ELF-1 (cell line): ENCODE results near the gene APP.

Source experiments
- DNase-seq: peaks from one replicate; pipeline ENCODE4 v3.0.0-alpha.2; 2016; ENCODE audit warnings: low read depth, low spot score

Gene APP

DNA sequence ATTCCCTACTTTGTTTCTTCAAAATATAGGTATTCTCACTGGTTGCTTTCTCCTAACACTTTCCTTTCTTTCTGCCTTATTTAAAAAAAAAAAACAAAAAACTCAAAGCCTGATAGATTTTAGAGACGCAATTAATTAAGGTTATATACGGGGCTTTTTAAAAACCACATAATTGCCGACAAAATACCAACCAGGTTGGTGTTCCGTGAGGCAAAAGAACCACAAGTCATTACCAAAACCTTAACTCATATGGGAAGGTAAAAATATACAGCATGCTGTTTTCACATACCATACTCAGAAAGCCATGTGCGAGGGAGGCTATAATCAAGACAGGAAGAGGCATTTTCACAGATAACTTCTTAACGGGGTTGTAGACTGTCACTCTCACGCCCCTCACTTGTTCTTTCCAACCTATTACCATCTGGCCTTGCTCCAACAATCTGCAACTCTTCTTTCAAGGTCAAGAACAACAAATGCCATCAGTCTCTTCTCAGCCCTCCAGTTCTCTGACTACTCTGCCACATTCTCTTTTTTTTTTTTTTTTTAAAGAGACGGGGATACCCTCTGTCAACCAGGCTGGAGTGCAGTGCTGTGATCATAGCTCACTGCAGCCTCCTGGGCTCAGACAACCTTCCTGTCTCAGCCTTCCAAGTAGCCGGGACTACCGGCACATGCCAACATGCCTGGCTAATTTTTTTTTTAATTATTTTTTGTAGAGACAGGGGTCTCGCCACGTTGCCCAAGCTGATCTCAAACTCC, 102.6 kb downstream of the APP start:
- DNase-seq, result no peak

DNA sequence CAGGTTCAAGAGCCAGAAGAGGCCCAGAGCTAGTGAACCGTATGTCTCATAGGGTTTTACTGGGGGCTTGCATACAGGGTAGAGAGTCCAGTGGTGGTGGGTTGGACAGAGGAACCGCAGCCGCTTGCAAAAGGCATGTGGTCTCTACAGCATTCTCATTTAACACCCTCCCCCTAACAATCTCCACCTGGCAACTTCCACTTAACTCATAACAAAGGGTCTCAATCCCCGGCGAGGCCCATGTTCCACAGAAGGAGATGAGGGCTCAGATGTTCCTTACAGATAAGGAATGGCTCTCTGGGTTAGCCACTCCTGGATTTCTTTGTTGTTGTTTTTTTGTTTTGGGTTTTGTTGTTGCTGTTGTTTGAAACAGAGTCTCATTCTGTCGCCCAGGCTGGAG, 106.1 kb downstream of the APP start:
- DNase-seq, result peak; percentile 57

DNA sequence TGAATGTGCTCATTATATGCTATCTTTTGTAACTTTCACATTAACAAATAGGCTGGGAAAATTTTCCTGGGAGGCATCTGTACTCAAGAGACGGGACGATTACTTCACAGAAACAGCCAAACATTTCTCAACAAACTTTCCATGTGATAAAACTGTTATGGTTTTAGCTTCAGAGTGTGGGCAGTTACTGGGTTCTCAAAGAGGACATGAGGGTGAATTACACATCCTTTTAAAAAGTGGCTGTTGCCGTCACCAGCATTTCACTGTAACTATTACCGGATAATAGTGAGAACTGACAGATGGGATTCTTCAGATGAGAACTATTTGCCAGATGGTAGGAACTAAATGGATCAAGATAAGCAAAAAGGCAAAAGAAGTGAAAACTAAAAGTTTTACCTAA, 109.1 kb downstream of the APP start:
- no peak for DNase-seq

DNA sequence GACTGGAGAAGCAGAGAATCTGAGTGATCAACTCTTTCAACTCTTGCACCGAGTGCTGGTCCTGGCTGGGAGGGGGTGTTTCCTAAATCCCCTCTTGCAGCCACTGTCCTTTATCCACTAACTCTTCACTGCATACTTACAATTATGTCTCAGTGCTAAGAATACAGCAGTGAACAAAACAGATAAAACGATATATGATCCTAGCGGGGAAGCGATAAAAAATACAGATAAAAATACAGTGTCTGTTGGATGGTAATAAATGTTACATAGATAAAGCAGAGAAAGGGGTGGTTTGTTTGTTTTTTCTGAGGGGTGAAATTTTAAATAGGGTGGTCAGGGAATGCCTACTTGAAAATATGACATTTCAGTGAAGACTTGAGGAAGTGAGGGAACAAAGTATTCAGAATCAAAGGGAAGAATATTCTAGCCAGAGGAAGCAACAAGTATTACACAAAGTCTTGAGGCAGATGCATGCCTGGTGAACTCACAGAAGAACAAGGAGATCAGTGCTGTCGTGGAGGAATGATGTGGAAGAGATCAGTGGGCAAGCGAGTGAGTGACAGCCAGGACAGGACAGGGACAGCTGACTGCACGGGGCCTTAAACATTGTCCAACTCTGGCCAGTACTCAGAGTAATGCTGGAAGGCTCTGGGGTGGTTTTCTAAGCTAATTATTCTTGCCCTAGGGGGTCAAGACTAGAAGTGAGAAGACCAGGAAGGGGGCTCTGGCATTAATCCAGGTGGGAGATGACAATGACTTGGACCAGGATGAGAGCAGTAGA, 110.0 kb downstream of the APP start:
- no peak for DNase-seq

DNA sequence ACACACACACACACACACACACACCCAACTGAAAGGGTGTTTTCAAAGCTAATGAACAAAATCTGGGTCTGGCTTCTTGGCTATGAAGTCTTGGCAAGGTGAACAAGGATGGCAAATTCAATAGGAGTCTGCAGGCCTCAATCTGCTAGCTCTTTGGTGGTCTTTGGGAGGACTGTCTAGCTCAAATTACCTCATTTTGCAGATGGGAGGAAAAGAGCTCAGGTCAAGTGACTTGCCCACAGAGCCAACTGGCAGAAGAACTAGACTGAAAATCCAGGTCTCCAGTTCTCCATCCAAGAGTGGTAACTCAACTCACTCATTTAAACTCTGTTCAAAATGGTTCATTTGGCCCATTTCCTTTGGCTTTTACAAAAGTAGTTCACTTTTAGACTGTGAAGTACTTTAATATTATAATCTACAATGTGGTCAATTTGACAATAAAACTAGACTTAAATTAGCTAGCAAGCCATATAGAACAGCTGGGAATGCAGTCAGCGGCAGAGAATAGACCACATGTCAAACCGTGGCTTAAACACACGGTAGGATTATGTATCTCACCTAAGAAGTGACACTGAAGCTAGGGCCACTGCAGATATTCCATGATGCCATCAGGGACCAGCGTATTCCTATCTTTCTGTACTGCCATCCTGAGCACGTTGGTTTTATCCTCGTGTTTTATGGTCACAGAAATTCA, 112.9 kb downstream of the APP start:
- no peak for DNase-seq

DNA sequence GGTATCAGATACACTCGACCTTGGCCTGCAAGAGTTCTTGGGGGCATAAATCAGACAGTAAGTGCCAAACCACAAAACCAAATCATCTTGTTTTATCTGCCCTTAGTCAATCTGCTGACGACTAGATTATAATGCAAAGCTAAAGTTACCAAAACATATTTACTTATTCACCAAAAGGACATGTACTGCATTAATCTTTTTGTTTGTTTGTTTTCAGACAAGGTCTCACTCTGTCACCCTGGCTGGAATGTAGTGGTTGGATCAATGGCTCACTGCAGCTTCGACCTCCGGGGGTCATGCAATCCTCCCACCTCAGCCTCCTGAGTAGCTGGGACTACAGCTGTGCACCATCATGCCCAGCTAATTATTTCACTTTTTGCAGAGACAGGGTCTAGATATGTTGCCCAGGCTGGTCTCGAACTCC, 114.7 kb downstream of the APP start:
- DNase-seq, result no peak

DNA sequence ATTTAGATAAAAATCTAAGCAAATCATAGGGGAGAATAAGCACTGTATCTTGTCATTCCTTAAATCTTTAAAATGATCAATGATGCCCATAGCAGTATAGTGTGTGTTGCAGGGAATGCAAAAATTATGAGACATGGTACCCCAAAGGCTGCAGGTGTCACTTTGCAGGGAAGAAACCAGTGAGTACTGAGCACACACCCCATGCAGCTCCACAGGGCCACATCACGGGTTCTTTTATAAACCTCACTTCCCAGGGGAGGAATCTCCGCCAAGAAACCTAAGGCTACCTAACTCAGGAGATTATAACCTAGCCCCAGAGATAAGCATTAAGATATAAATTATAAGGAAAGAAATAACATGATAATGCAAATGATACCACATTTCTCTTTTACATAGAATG, 115.6 kb downstream of the APP start:
- DNase-seq, result no peak

DNA sequence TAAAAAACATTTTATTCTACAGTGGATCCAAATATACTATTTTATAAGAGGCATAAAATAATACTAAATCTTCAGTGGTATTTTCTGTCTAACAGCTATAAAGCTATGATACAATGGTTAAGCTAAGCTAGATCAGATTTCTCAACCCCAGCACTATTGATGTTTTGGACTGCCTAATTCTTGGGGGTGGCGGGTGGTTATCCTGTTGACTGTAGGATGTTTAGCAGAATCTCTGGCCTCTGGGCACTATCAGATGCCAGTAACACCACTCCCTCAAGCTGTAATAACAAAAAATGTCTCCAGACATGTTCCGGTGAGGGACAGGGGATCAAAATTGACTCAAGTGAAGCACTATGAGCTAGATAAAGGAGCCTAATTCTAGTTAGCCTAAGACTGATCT, 118.5 kb downstream of the APP start:
- no peak for DNase-seq

DNA sequence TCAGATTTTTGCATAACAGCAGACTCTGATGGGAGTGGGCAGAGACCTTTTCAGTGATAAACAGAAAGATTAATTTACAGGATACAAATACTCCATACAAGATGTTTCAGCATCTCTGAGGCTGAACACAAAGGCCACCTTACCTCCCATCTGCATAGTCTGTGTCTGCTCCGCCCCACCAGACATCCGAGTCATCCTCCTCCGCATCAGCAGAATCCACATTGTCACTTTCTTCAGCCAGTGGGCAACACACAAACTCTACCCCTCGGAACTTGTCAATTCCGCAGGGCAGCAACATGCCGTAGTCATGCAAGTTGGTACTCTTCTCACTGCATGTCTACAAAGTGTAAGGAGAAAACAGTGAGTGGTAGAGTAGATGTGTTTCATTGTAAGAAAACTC, 119.7 kb downstream of the APP start:
- DNase-seq, result no peak

DNA sequence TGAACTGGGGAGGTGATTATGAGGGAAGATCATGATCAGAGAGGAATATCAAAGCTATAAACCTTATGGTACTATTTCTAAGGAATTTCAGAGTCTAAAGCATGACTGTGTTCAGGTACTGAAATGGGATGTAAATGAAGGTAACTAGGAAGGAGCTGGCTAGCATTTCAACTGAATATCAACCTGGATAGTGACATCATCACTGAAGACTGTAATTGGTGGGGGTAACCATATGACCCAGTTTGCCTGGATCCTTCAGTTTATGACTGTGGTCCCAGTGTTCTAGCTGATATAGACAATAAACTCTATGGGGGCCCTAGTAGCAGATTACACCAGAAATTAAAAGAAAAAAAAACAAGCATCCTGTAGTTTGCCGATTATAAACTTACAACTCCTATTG, 120.8 kb downstream of the APP start:
- DNase-seq, result no peak

DNA sequence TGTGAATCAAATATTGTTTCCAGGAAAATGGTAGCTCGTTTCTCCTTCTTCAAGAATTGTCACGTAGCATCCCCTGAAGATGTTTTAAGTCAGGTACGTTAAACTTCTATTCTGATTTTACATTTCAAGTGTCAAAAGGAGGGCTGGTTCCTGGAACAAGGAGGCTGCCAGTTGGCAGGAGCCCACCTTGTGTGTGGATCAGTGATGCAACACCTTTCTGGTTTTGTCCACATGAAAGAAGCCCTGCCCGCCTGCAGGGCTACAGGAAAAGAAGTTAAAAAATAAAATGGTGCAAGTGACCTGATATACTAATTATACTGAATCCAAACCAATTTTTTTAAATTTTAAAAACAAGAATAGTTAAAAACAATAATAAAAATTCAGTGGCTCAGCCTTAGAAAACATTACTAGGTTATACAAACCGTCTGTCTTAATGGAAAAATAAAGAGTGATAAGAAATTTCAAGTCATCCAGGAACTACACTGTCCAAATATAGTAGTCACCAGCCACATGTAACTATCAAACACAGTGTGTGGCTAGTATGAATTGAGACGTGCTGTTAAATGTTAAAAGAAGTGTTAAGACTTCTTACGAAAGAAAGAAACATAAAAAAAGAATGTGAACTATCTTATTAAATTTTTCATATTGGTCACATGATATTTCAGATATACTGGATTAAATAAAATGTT, 123.1 kb downstream of the APP start:
- no peak for DNase-seq

DNA sequence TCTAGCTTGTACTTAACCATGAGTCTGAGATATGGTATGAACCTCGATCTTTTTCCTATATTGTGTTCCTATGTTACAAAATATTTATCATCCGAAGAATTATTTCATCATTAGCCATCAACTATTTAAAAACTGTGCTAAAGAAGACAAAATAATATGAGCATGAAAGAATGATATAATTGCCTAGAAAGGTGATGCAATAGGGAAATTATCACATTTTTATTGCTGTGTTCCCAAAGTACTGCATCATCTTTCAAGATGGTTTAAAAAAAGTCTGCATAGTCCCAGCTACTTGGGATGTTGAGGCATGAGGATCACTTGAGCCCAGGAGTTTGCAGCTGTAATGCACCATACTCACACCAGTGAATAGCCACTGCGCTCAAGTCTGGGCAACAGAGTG, 126.7 kb downstream of the APP start:
- DNase-seq, result no peak

DNA sequence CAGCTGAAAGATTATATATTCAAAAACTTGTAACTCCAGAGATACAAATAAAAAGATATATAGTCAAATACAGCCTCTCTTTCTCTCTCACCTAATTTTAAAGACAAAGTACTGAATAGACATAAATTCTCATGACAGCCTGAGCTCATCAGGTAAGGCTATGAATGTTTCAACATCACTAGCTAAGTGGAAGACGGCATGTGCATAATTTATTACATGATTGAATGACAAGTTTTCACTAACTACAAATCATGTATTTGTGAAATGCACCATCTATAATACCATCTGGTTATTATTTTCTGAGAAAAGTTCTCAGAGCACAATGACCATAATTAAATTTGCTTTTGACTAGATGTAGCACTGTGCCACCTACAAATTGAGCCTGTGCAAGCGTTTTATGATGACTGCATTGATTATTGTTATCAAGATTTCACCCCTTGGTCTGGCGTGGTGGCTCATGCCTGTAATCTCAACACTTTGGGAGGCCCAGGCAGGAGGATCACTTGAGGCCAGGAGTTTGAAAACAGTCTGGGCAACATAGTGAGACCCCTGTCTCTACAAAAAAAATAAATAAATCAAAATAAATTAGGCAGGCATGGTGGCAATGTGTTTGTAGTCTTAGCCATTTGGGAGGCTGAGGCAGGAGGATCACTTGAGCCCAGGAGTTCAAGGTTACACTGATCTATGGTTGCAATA, 128.2 kb downstream of the APP start:
- no peak for DNase-seq

DNA sequence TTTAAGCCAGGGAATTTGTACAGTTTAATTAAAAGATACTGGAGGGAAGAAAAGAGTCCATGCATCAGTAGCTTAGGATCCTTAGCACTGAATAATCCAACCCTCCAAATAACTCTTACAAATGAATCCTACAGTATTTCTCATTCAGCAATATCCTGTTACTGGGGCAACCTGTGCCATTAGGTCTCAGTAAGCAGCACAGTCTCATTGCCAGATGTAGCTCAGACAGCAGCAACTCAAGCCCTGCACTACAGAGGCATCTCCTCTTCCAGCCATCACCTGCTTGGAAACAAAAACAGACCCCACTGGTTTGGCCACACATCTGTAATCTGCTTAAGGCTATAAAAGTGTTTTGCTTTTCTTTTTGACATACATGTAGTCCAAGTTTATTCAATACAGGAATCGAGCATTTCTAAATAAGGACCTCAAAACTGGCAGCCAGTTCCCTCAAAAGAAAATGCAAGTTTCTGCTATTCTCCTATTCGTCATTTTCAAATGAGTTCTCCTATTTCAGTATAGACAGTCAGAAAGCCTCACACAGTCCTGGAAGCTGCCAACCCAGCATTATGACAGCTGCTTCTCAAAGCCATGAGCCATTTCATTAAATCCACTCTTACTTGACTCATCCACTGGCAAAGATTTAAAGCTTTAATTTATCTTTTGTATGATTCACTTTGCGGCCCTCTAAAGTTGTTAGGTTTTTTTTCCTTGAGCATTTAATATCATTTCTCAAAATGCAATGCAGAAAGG, 129.0 kb downstream of the APP start:
- DNase-seq, result peak; percentile 18

DNA sequence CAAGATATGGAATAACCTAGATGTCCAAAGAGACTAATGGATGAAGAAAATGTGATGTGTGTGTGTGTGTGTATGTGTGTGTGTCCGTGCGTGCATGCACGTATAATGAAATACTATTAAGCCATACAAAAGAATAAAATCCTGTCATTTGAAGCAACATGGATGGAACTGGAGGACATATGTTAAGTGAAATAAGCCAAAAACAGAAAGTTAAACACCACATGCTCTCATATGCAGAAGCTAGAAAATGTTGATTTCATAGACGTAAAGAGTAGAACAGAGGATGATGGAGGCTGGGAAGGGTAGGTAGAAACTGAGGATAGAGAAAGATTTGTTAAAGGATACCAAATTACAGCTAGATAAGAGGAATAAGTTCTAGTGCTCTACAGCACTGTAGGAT, 133.7 kb downstream of the APP start:
- DNase-seq, result no peak

DNA sequence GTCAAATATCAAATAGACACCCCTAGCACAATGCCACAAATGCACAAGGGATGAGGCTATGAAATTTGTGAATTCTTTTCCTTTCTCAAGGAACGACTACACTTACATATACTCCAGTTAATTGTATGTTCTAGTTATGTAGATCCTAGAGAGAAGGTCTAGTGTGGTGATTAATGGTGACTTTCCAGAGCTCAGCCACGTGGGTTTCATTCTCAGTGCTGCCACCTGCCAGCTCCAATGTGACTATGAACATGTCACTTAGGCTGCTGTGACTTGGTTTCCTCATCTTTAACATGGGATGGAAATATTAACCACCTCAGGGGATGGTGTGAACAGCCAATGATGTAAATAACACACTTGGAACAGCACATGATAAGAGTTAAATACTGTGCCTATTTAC, 138.3 kb downstream of the APP start:
- DNase-seq, result no peak

DNA sequence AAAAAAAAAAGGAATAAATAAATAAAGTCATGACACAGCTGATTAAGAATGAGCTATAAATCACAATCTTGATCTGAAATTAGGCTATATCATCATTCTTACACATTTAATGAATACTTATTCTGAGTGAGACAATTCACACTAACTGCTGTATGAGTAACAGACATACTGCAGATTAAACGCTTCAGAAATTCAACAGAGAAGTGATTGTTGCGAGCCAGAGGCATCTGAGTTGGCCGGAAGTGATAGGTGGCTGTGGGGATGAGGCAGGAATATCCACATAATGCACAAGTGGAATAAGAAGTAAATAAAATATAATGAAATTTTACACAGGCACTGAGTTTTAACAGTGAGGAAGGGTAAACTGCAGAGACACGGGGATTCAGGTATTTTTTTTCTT, 142.4 kb downstream of the APP start:
- no peak for DNase-seq

DNA sequence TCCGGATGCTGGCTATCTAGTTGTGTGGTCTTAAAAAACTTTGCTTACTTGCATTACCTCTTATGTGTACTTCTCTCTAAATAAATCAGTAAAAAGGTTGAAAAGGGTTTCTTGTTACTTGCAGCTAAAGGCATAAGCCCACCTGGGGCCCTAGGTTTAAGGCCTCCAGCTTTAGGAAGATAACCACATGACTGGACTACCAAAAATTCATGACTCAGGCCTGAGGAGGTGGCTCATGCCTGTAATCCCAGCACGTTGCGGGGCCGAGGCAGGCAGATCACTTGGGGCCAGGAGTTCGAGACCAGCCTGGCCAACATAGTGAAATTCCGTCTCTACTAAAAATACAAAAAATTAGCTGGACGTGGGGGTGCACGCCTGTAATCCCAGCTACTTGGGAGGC, 142.9 kb downstream of the APP start:
- DNase-seq, result no peak

DNA sequence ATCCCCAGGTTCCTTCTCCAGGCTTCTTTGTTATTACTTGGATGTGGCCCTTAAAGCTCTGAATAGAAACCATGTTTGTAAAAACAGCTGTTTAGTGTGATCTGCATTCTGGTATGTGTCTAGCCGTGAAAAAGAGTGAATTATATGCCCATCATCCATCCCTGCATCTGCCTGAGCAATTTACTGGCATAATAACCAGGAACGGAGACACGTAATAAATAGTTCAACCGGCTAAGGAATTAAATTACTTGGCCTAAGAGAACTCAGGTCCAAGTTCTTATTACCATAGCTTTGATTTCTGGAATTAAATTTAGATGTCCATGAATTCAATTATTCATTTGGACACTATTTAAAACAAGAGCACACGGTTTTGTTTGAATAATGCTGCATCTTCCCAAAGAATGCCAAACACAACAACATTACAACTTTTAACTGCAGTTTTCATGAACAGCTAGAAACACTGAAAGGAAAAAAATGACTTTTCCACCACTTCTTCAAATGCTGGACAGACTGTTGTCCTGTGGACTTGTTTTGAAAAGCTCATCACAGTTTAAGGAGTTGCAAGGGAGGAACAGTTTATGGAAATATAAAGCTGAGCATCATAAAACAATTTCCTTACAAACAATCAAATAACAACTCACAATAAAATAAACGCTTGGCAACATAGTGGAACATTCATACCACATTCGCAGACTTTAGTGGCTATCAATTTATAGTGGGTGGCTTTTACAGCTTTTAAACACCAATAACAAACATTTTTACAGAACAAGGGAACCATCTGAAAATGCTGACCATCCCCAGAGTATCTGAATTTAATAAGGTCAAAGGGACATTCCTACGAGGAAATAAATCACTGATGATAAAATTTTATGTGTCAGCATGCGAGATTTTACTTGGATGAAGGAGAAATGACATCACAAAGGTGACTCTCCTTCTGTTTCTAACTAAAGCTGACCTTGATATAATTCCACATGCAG, 144.7 kb downstream of the APP start:
- DNase-seq, result no peak

DNA sequence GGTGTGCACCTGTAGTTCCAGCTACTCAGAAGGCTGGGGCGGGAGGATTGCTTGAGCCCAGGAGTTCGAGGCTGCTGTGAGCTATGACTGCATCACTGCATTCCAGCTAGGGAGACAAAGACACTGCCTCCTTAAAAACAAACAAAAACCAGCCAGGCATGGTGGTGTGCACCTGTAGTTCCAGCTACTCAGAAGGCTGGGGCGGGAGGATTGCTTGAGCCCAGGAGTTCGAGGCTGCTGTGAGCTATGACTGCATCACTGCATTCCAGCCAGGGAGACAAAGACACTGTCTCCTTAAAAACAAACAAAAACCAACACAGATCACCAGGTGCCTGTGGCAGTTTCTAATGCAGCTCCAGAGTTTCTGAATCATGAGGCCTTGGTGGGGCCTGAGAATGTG, 147.2 kb downstream of the APP start:
- DNase-seq, result peak; percentile 41
